CD4-positive, alpha-beta T cell treated with Interleukin-4 for 4 hours (primary cell): ENCODE measurements around the gene EPHB1.

Source experiments
- DNase-seq: peaks from one replicate; pipeline ENCODE4 v3.0.0-alpha.2; 2020

EPHB1 gene

DNA sequence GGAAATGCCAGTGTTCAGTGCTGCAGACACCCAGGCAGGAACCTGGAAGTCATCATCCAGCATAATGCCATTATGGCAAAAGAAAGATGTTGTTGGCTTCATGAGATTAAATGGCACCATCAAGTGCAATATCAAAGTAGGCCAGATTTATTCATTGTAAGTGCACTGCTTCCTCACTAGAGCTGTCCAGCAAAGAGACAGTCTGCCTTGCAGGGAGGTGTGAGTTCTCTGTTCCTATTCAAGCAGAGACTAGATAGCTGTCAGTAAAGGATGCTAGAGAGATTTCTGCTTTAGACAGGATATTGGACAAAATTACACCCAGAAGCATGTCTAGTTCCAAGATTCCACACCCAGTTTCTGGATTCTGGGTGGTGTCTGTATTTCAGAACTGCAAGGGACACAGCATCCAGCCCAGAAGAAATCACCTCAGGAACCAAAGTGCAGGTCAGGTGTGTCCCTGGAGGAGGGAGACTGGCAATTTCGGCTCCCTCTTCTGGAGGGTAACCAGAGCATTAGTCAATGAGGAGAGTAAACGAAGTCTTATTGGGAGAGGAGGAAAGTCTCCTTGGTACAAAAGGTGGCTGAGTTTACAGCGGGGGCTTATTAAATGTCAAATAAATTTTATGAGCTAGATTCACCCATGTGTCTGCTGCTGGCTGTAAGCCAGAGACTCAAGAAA lies 377.3 kb downstream of the EPHB1 start:
- DNase-seq: no peak

DNA sequence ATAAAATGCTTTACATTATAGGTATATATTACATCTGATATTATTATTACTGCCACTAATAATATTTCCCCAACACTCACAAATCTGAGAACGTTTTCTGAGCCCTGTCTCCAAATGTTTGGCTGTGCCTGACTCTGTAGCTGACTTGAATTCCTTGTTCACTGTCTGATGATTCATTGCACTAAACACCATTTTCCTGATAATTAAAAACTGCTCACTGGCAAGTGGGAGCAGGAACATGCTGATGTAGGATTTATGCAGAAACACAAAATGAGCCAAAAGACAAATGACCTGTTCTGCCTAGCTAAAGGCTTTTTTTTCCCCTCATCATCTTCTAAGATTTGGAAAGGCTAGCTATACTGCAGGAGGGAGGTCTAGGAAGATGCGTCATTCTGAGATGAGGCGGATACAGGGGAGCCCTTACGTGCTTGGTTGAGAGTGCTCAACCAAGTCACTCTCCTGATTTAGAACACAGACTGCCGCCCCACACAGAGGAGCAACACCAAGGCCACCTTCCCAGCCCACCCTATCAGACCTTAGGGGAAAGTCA lies 380.7 kb downstream of the EPHB1 start:
- DNase-seq: no peak

DNA sequence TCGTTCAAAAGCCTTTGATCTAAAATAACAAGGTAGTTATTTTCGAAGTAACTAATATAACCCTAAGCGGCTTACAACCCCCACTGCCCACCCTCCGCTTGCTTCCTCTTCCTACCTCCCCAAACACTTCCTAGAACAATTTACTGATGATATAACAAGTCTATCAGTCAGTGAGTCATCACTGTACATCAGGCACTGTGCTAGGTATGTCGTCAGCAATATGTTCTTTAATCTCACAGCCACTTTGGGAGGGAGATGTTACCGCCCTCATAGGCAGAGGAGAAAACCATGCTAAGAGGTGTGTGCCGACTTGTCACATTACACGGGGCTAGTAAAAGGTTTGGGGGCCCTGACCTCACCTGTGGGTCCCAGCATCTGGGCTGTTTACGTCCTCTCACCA lies 381.8 kb downstream of the EPHB1 start:
- DNase-seq: no peak

DNA sequence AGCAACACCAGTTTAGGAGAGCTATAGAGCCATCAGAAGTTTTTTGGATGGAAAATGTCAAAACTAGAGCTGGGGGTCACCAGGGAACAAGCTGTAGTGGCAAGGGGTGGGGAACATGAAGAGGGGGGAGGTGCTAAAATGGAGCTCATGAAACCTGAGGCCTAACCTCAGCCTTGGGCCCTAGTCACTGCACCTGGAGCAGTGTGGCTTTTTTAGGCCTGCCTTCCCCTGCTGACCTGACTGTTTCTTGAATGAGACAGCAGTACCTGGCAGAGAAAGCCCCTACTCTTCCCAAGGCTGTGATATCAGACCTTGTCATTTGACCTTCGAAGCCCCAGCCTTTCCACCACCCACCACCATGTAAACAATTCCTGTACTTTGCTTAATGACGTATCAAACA lies 383.5 kb downstream of the EPHB1 start:
- no peak for DNase-seq

DNA sequence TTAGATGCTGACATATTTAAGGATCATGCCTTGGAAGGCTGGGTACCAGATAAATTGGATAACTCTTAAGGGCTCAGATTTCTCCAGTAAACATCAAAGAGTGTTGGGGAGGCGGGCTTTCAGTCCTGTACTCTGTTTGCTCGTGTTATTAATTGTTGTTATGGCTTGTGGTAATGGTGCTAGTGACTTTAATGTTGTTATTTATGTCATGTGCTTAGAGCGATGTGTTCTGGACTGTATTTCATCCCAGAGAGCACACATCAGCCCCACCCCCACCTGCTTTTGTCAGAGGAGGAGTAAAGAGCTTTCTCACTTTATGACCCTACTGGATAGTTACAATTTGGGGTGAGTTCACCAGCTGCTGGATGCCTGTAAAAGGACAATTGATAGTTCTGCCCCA lies 386.3 kb downstream of the EPHB1 start:
- no peak for DNase-seq

DNA sequence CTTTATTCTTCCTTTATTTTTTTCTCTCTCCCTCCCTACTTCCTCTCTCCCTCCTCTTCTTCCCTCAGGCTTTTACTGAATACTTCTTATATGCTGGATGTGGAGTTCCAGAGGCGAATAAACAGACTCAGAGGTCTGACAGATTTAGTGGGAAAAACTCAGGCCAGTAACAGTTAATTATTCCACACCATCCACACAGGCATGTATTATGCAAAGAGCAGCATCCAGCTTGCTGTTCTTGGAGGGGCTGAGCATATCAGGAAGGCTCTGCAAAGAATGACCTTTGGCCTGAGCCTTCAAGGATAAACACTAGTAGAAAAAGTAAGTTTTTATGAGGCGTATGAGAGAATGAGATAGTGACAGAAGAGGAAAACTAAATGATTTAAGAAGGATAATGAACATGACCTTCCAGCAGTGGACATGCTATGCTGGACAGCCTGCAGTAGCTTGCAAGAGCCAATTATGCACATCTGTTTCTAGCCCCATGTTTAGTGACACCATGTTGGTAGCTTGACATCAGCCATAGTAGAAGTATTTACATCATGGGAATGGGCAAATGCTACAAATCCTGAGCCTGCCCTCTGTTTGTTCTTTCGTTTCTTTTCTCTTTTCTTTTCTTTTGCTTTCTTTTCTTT lies 387.4 kb downstream of the EPHB1 start:
- DNase-seq: no peak

DNA sequence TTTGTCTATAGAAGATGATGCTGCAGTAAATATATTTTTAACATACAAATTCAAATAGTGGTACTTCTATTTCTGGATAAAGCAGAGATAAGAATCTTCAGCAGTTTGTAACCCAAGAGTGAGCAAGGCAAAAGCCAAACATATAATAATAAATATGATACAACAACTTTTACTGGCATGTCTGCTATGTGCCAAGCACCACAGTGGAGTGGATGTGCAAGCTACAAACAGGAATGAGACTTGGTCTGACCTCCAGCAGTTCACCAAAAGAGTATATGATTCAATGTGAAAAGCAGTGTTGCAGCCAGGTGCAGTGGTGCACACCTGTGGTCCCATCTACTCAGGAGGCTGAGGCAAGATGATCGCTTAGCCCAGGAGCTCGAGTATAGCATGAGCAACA lies 395.6 kb downstream of the EPHB1 start:
- no peak for DNase-seq

DNA sequence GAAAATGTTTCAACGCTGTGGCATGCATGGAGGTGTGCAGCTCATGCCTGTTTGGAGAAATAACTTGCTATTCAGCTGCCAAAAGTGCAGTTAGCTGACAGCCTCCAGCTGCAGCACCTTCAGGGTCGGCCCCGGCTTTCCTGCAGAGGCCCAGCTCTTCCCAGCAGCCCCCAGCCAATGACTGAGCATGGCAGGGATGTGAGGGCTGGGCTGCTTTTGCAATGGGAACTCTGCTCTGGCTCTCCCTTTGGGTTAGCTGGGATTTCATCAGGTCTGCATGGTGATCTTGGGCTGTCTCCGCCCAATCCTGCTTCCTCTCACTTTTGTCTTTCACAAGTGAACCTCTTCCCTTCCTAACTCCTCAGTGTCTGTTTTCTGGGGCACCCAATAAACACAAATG lies 396.6 kb downstream of the EPHB1 start:
- no peak for DNase-seq

DNA sequence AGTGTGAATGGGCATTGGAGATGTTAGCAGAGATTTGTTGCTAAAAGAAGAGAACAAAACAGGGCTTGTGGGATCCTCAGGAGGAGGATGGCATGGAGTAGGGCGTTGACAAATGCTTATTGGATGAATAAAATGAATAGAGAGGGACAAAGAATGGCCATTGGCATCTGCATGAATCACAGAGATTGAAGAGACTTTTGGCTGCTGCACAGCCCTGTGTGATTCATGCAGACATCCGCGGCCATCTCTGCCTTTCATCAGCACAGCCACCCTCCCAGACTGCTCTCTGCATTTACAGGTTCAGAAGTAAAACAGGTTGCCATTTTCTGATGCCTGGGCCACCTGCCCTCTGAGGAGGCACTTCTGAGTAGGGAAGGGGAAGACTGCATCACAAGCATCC lies 397.9 kb downstream of the EPHB1 start:
- DNase-seq: no peak

DNA sequence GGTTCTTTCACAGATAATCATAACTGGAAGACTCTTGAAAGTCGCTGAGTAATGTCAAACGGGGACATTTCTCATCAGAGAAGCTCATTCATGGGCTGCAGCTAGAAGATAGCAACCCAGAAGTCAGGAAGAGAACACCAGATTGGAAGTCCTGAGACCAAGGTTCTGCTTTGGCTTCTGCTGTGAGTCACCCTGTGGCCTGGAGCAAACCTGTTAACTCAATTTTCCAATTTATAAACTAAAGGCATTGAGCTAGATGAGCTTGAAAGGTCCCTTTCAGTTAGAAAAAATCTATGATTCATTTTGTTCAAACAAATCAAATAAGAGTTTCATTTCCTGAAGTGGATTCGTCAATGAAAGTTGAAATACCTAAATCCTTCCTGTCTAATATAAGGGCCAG lies 402.2 kb downstream of the EPHB1 start:
- no peak for DNase-seq

DNA sequence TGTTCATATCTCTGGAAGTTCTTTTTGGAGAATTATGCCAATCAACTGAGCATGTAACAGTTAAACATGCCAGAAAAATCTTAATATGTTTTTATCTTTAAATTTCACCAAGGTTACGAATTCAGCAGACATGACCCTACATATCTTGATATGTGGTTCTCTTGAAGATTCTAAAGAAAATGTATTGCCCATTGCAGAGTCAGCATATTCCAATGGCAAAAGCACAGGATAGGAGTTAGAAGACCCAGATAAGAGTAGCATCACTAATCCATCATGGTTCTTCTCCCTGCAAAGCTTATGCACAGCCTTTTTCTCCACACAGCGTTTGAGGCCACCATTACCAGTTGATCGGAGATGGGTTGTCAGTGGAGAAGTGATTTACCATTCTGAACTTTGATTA lies 402.8 kb downstream of the EPHB1 start:
- no peak for DNase-seq

DNA sequence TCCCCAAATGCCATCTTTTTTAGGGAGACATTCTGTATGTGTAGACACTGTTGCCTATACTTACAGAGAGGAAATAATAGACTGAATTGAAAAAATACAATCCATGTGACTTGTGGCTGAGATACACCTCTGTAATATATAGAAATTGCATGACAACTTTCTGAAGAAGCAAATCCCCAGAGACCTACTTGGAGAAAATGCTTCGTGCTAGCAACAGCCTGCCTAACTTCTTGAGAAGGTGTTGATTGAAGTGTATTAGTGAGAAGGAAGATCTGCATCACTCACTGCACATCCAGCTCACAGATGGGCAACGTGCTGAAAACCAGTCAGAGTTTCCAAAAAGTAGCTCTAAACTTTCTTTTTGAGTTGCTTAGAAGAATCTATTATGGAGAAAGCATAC lies 404.1 kb downstream of the EPHB1 start:
- no peak for DNase-seq

DNA sequence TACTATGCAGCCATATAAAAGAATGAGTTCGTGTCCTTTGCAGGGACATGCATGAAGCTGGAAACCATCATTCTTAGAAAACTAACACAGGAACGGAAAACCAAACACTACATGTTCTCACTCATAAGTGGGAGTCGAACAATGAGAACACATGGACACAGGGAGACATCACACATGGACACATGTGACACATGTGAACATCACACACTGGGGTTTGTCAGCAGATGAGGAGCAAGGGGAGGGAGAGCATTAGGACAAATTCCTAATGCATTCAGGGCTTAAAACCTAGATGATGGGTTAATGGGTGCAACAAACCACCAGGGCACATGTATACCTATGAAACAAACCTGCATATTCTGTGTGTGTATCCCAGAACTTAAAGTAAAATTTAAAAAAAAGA lies 408.0 kb downstream of the EPHB1 start:
- DNase-seq: no peak

DNA sequence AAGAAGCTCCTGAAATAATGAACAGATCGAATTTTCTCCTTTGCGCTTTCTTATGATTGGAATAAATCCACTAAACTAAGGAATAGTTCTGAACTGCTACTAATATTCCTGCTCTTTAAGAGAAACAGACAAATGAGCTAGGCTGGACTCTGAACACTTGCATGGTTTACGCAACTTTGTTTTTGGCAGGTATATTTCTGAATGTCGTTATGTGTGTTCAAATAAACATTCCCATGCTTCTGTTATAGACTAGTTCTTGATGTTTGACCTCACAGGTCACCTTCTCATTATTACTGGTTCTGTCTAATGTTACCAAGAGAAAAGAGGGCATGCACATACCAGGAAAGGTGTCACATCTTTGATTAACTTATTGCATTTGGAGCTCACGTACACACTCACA lies 418.2 kb downstream of the EPHB1 start:
- DNase-seq: no peak

DNA sequence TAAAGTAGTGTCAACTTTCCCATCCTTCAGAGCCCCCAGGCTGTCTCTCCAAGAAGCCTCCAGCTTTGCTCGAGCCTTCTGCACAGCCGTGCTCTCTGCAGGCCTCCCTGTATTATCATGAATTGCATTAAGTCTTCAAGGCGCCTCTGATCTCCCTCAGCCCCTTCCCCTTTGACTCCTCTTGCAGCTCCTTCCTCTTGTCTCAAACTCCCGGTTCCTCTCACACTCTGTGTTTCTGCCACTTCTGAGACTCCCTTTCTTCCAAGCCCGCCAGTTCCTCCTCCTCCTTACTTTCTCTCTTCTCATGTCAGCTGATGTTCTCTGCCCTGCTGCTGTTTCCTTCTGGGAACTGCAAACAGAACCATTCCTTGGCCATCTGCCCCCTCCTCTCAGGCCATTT lies 418.8 kb downstream of the EPHB1 start:
- no peak for DNase-seq

DNA sequence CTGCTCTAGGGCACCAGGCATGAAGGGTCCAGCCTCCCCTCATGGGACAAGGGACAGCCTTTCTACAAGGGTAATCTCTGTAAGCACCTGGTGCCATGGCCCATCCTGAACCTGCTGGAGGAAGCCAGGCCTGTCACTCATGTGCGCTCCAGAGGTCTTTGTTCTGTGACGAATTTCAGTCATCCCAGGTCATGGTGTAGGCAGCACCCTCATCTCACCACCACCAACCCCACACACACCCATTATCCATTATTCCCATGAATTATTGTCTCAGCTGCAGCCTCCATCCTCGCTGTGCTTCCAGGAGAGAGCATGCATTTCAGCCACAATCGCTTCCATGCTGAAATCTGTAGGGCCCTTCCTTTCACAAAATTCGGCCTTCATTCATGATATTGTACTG lies 419.3 kb downstream of the EPHB1 start:
- DNase-seq: no peak

DNA sequence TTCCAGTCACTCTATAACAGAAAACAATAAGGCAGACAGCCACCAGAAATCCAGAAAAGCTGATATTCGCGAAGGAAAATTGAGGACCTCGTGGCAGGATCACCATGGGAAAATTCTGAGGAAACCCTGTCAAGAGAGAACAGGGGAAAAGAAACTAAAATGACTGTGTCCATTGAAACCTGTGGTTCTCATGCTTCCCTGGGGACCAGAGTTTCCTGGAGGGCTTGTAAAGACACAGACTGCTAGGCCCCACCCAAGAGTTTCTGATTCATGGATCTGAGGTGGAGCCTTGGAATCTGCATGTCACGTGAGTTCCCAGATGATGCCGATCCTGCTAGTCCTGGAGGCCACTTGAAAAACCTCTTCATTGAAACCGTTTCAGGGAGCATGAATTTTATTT lies 420.5 kb downstream of the EPHB1 start:
- no peak for DNase-seq

DNA sequence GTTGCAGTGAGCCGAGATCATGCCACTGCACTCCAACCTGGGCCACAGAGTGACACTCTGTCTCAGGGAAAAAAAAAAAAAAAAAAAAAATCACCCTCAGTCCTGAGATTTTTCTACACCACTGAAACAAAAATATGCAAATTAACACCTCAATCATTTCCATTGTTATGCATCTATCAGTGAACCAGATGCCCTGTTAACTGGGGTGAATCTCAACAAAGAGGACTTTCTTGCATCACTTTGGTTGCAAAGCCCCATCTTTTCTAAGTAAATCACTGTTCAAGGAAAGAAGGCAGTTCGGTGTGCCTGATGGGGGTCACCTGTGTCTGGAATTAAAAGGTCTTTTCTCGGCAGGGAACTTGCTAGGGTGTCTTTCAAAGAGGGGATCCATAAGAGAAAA lies 421.6 kb downstream of the EPHB1 start:
- DNase-seq: no peak

DNA sequence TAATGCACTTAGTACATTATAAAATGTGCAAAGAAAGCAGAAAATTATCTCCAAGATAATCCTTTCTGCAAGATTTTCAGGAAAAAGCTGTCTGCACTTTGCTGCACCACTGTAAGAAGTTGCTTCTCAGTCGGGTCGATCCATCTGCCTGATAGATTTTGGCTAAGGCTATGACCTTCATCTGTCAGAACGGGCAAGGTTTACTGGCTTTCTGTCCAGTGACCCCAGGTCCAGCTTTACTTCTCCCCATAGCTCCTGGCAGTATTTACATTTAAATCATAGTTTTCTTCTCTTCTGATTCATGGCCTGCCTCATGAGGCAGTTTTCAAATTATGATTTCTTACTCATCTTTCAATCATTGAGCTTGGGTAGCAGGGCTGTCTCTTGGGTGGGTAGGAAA lies 422.7 kb downstream of the EPHB1 start:
- no peak for DNase-seq

DNA sequence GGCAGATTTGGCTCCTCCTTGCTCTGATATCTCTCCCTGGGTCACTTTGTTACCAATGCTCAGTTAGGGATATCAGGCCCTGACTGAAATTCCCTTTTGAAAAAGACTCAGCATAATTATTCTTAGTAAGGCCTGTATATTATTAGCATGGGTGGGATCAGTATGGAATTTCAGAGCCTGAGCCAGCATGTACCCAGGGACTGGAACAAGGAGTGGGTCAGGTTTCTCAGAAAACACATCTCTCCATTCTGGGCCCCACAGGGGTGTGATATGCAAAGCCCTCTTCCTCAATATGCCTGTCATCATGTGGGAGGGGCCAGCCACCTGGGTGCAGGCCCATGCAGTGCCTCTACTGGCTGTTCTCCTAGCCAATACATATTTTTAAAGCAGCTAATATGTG lies 423.2 kb downstream of the EPHB1 start:
- no peak for DNase-seq

DNA sequence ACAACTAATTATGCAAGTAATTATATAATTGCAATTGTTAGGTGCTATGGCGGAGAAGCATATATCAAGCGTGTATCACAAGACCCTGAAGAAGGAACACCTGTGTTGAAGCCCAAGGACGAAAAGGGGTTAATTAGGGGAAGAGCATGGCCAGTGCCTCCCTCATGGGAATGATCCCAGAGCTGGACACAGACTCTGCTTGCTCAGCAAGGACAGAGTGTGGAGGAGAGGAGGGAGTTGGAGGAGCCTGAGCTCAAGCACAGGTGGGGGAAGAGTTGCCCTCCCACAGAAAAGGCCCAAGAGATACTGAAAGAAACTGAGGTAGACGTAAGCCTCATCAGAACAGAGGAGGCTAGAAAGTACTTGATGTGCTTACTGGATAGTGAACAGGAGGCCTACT lies 423.7 kb downstream of the EPHB1 start:
- no peak for DNase-seq

DNA sequence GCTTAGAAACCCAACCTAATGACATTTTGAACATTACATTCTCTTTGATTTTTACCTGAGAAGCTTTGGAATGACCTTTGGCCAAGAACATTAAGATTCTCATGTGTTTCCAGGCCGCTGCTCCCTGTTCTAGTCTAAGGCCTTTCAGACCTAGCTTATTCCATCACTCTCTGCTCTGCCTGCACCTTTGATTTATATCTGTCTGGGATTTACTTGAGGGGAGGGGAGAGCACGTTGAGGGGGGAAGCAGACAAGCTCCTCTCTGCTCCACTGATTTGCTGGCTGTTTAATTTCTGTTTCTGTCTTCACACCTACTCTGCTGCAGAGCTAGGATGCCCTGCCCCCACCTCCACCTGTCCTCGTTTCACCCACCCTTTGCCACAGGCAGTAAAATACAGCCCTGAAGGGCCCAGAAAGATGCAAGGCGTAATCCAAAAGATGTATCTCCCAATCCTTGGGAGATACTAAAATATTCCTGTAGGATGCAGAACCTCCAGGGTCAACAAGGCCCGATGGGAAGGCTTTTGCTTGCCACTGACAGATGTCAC lies 429.8 kb downstream of the EPHB1 start:
- DNase-seq: no peak

DNA sequence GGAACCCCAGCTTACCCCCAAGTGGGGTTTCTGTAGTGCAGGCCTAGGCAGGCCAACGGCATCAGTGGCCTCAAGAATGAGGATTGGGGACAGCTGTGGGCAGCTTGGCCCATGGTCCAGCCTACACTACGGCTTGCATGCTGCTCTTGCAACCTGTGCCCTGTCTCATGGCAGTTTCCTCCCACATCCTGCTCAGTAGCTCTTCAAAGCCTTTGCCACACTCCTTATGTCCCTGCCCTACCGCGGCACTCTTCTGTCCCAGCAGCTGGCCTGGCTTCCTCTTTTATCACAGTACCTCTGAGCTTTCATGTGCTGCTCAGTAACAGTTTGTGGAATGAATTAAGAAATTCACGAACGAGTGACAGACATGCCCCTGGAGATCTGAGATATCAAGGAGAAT lies 431.0 kb downstream of the EPHB1 start:
- no peak for DNase-seq

DNA sequence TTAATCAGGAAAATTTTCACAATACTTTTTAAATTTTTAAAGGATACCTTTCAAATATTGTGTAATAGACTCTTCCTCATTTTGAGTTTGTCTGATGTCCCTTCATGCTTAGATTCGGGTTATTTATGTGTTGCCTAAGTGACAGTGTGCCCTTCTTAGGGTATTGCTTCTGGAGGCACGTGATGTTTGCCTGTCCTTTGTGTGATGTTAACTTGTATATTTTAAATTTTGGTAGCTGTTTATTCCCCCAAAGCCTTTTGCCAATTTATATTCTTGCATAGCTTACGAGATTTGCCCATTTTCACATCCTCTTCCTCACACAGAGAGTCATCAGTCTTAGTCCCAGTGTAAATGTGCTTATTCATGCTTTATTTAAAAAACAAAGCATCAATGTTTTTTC lies 433.1 kb downstream of the EPHB1 start:
- no peak for DNase-seq

DNA sequence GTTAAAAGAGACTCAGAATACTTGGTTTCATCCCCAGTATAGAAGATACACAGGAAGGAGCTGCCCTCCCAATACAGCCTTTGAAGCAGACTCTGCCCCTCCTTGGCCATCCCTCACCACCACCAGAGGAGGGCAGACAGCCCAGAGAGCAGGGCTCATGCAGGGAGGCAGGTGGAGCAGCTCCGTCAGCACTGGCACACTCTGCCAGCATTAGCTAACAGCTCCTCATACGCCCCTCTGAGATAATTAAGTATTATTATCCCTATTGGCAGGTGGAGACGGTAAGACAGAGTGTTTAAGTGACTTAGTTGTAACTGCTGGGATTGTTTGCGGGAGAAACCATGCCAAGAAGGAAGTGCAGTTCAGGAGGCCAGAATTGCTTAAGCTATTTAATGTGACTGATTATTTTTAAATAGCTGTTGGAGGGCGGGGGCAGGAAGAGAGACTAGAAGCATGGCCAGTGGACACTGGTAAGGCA lies 434.0 kb downstream of the EPHB1 start:
- DNase-seq: no peak
